ENCODE measurements around the gene DCBLD1.

DCBLD1 gene

DNA sequence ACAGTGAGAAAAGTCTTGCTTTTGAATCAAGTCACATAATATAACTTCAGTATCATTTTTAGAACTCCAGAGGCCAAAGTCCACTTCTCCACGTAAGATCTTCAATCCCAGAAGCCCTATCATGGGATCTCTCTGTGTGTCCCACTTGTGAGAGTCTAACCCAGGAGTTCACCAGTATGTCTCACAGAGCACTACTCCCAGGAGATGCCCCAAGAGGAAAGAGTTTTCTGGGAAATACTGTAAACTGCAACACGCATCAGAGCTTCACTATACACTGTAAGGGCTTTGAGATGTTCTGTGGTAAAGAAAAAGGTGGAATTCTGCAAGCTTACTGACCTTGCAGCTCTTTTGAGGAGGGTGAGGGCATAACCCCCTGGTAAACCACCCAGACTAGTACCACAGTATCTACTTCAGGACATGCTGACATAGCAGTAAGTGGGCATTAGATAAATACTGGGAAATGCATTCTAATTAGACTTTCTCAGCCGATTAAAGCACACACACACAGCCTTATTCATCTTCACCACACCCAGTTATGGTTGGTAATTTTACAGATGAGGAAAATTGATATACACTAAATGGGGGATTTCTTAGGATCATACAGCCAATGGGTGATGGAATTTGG lies 12.3 kb downstream of the DCBLD1 start:
- in situ Hi-C loops (cut with HindIII; ENCODE audit: low pct_unique_long_range_greater_than_20kb, low sequenced_read_pairs): no loop called here
- TF ChIP-seq JUND (IDR thresholded peaks at IDR 0.05; ENCODE audit: low read depth): no peak

DNA sequence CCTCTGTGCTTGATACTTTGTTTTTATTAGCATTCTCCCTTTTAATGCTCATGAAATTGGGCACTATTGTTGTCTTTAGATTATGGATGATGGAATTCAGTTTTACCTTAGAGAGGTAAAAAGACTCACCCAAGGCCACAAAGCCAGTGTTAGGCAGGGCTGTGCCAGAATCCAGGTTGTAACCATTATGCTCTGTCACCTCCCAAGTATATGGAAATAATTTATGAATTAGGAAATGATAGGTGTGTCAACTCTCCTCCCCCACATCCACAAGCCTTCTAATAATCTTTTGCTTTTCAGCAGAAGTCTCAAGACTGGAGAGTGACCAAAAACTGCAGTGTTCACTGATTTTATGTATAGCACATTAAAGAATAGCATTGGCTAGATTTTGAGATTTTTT lies 13.0 kb downstream of the DCBLD1 start:
- in situ Hi-C loops (cut with HindIII; ENCODE audit: low pct_unique_long_range_greater_than_20kb, low sequenced_read_pairs): no loop called here
- no peak for TF ChIP-seq JUND (IDR thresholded peaks at IDR 0.05; ENCODE audit: low read depth)
- DNase-seq (ENCODE audit: low read depth in 1 of 2, low spot score in 1 of 2): no peak

More for the DNA sequence above, 12.3 kb downstream of the DCBLD1 start:
- DNase-seq (ENCODE audit: low read depth in 1 of 2, low spot score in 1 of 2): no peak

DNA sequence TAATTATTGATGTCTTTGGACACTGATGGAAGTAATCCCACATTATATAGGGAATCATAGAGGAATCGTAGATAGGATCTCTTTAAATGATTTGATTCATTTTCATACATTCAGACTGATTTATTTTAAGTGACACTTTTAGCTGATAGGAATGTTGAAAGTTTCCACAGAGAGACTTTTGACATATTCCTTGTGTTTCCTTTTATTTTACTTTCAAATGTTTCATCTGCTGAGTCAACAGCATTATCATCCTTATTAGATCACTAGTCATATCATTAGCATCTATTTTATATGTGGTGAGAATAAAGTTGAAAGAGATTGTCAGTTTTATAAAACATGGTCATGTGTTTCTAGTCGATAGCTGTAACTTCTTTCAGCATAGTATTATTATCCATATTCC lies 13.4 kb downstream of the DCBLD1 start:
- in situ Hi-C loops (cut with HindIII; ENCODE audit: low pct_unique_long_range_greater_than_20kb, low sequenced_read_pairs): no loop called here
- no peak for DNase-seq (ENCODE audit: low read depth in 1 of 2, low spot score in 1 of 2)
- no peak for TF ChIP-seq JUND (IDR thresholded peaks at IDR 0.05; ENCODE audit: low read depth)

- in situ Hi-C loops (cut with HindIII; ENCODE audit: low pct_unique_long_range_greater_than_20kb, low sequenced_read_pairs): no loop called here
- no peak for DNase-seq (ENCODE audit: low read depth in 1 of 2, low spot score in 1 of 2)
- TF ChIP-seq JUND (IDR thresholded peaks at IDR 0.05; ENCODE audit: low read depth): no peak
Observed at GRCh38 chr6:117496383-117496990, 14.0 kb downstream of the DCBLD1 start.

DNA sequence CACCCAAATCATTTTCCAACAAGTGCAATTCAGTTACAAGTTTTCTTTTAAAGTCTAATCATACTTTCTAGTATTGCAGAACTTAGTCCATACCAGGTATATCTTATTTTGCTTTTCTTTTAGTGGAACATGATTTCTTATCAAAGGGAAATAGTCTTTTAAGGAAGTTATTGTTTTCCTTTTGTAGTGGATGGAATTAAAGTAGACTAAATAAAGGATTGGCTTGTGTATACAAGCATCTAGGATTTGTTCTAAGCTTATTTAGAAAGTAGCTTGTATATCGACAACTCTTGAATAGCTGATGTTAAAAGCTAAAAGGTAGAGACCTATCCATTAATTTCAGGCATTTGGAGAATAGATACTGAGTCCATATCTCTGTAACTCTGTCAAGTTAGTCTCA lies 14.8 kb downstream of the DCBLD1 start:
- no peak for DNase-seq (ENCODE audit: low read depth in 1 of 2, low spot score in 1 of 2)
- no peak for TF ChIP-seq JUND (IDR thresholded peaks at IDR 0.05; ENCODE audit: low read depth)
- in situ Hi-C loops (cut with HindIII; ENCODE audit: low pct_unique_long_range_greater_than_20kb, low sequenced_read_pairs): no loop called here

DNA sequence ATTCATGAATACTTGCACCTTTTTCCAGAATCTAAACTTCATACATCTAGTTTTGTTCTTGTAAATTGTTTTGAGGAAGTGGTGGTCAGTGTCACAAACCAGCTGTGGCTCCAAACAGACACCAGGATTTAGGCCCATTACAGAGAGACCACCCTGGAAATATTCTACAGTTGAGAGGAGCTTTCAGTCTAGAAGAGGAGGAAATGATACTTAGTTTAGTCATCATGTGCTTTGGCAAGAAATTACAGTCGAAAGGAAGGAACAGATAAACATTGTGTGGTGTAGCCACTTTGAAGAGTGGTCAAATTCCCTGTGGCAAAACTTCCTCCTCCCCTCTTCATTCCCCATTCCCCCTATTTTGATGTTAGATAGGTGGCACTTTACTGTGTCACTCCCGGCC lies 15.7 kb downstream of the DCBLD1 start:
- DNase-seq (ENCODE audit: low read depth in 1 of 2, low spot score in 1 of 2): no peak
- no peak for TF ChIP-seq JUND (IDR thresholded peaks at IDR 0.05; ENCODE audit: low read depth)
- in situ Hi-C loops (cut with HindIII; ENCODE audit: low pct_unique_long_range_greater_than_20kb, low sequenced_read_pairs): no loop called here

GRCh38 chr6:117501722-117502121 lies 19.2 kb downstream of the DCBLD1 start:
- DNase-seq (ENCODE audit: low read depth in 1 of 2, low spot score in 1 of 2): no peak
- in situ Hi-C loops (cut with HindIII; ENCODE audit: low pct_unique_long_range_greater_than_20kb, low sequenced_read_pairs): no loop called here
- no peak for TF ChIP-seq JUND (IDR thresholded peaks at IDR 0.05; ENCODE audit: low read depth)

DNA sequence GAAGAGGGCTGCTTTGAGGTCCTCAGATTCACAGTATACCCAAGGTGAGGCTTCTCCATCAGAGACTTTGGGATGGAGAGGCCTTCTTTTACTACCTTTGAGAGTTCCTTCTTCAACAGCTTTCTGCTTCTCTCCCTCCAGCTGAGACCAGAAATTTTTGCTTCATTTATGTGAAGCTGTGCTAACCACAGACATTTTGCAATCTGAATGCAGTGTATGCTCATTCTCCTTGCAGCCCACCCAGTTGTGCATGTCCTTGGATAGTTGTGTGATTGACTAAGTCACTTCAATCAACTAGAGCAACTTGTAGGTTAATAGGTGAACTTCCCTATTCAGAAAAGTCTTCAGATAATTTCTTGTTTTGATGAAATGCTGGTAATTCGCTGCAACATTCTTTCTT lies 20.1 kb downstream of the DCBLD1 start:
- DNase-seq (ENCODE audit: low read depth in 1 of 2, low spot score in 1 of 2): no peak
- no peak for TF ChIP-seq JUND (IDR thresholded peaks at IDR 0.05; ENCODE audit: low read depth)
- in situ Hi-C loops (cut with HindIII; ENCODE audit: low pct_unique_long_range_greater_than_20kb, low sequenced_read_pairs): no loop called here

GRCh38 chr6:117503211-117503610 lies 20.7 kb downstream of the DCBLD1 start:
- in situ Hi-C loops (cut with HindIII; ENCODE audit: low pct_unique_long_range_greater_than_20kb, low sequenced_read_pairs): no loop called here
- no peak for TF ChIP-seq JUND (IDR thresholded peaks at IDR 0.05; ENCODE audit: low read depth)
- no peak for DNase-seq (ENCODE audit: low read depth in 1 of 2, low spot score in 1 of 2)

DNA sequence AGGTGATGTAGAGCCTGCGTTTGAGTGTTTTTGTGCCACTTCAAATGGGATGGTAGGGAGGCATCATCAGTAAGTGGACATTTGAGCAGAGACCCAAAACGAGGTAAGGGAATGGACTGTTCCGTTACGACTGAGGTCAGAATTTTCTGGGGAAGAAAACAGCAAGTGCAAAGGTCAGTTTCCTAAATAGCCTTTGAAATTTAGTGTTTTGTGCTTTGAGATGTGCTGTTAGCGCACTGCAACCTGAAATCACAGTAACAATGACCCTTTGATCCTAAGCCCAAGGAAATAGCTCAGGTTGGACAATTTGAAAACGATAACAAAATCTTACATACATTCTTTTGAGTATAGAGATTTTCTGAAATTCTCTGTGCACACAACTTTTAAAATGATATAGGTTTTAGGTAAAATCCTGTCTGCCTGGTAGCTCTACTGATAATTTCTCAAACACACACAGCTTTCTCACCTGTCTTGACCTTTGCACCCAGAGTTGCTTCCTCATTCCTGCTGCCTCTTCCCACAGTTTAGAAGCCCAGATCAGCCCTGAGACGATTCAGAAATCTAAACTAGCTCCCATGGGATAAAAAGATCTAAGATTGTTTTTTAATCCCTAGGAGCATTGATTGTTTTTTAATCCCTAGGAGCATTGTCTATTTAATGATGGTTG lies 22.1 kb downstream of the DCBLD1 start:
- TF ChIP-seq JUND (IDR thresholded peaks at IDR 0.05; ENCODE audit: low read depth): no peak
- DNase-seq (ENCODE audit: low read depth in 1 of 2, low spot score in 1 of 2): no peak
- in situ Hi-C loops (cut with HindIII; ENCODE audit: low pct_unique_long_range_greater_than_20kb, low sequenced_read_pairs): no loop called here

- in situ Hi-C loops (cut with HindIII; ENCODE audit: low pct_unique_long_range_greater_than_20kb, low sequenced_read_pairs): no loop called here
- TF ChIP-seq JUND (IDR thresholded peaks at IDR 0.05; ENCODE audit: low read depth): no peak
- no peak for DNase-seq (ENCODE audit: low read depth in 1 of 2, low spot score in 1 of 2)
Observed at GRCh38 chr6:117505311-117505710, 22.8 kb downstream of the DCBLD1 start.

DNA sequence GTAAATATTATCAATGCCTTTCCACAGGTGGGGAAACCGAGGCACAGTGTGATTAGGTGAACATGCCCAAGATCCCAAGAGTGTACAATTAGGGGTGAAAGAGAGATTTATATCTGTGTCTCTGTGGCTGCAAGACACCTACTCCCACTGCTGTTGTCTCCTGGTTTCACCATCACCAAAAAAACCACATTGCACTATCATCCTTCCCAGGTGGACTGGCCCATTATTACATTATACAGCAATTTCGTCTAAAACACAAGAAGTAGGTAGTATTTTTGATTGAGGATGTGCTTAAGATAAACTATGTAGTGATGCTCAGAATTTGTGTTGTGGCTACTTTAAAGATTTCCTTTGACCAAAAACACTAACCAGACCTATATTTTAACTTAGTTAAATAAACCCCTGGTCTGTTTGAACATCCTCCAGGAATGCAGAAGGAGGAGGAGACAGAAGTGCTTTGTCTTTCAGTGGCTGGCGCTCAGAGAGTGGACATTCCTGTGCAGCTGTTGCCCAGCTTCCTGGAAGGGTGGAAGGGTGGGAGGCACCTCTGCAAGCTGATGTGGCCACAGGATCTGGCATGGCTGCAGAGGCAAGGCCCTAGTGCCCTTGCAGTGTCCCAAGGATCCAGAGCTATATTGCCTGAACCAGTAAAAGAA lies 23.8 kb downstream of the DCBLD1 start:
- in situ Hi-C loops (cut with HindIII; ENCODE audit: low pct_unique_long_range_greater_than_20kb, low sequenced_read_pairs): no loop called here
- DNase-seq (ENCODE audit: low read depth in 1 of 2, low spot score in 1 of 2): no peak

GRCh38 chr6:117506907-117507306 lies 24.4 kb downstream of the DCBLD1 start:
- DNase-seq (ENCODE audit: low read depth in 1 of 2, low spot score in 1 of 2): no peak
- TF ChIP-seq JUND (IDR thresholded peaks at IDR 0.05; ENCODE audit: low read depth): no peak
- in situ Hi-C loops (cut with HindIII; ENCODE audit: low pct_unique_long_range_greater_than_20kb, low sequenced_read_pairs): no loop called here

More for the DNA sequence above, 23.8 kb downstream of the DCBLD1 start:
- no peak for TF ChIP-seq JUND (IDR thresholded peaks at IDR 0.05; ENCODE audit: low read depth)

Measured in T47D (cell line).